Caco-2 (cell line): ENCODE measurements around the gene YTHDC2. TPM values are rescaled to one million over a fixed set of nuclear protein-coding genes. Genes with fewer than 3 reads are reported as not detected.

Experiments used
- BruUV-seq: library from RNA; stranded (reverse); fragments of 400-500 nt; replicated peaks from 2 replicates; lab custom pipeline; 2021; lab: Mats Ljungman, UMichigan
- CTCF ChIA-PET: fragments of 300-600 bp; sonication (Branson Sonifier 250); formaldehyde crosslinking; loops from one replicate; lab custom pipeline; 2022; ENCODE audit warnings: antibody characterized with exemption; lab: Charles Lee
- POLR2A ChIA-PET: fragments of 300-600 bp; sonication (Branson Sonifier 250); formaldehyde crosslinking; loops from one replicate; lab custom pipeline; 2022; ENCODE audit warnings: antibody characterized with exemption; lab: Charles Lee
- DNase-seq, 2 experiments: peaks; one replicate each; pipeline versions ENCODE4 v3.0.0 to v3.0.0-alpha.2; 2020 to 2022
- H3K27me3 ChIP-seq: replicated peaks from 2 replicates; pipeline ENCODE4 v1.6.0; 2011; ENCODE audit warnings: low read length; ENCODE audit not compliant: control insufficient read depth, insufficient read depth
- H3K36me3 ChIP-seq: 2 replicates; pipeline ENCODE4 v1.5.1; 2011; ENCODE audit warnings: low read length; ENCODE audit not compliant: control insufficient read depth, insufficient read depth
- H3K4me1 ChIP-seq: fragments of 250-450 bp; sonication (Bioruptor Pico); 2 replicates; pipeline ENCODE4 v1.5.1; 2020; ENCODE audit warnings: mild to moderate bottlenecking
- H3K4me3 ChIP-seq: 2 replicates; pipeline ENCODE4 v1.5.1; 2011; ENCODE audit warnings: low read depth, mild to moderate bottlenecking, control low read depth, low read length
- H3K9me3 ChIP-seq: fragments of 250-450 bp; sonication (Bioruptor Pico); 2 replicates; pipeline ENCODE4 v1.5.1; 2020; ENCODE audit warnings: mild to moderate bottlenecking, moderate library complexity
- H3K27ac Mint-ChIP-seq: one replicate; pipeline ENCODE4 v1.8.0; 2022; ENCODE audit warnings: mixed read lengths; ENCODE audit not compliant: unreplicated experiment
- H3K27me3 Mint-ChIP-seq: one replicate; pipeline ENCODE4 v1.8.0; 2022; ENCODE audit warnings: mixed read lengths; ENCODE audit not compliant: insufficient read depth, unreplicated experiment
- H3K36me3 Mint-ChIP-seq: one replicate; pipeline ENCODE4 v1.8.0; 2022; ENCODE audit warnings: mild to moderate bottlenecking, mixed read lengths; ENCODE audit not compliant: insufficient read depth, unreplicated experiment
- H3K4me1 Mint-ChIP-seq: one replicate; pipeline ENCODE4 v1.8.0; 2022; ENCODE audit warnings: low read depth, mixed read lengths; ENCODE audit not compliant: unreplicated experiment
- H3K4me3 Mint-ChIP-seq: one replicate; pipeline ENCODE4 v1.8.0; 2022; ENCODE audit warnings: mild to moderate bottlenecking, moderate library complexity, mixed read lengths; ENCODE audit not compliant: unreplicated experiment
- H3K9me3 Mint-ChIP-seq: one replicate; pipeline ENCODE4 v1.8.0; 2022; ENCODE audit warnings: mixed read lengths; ENCODE audit not compliant: unreplicated experiment
- intact Hi-C: fragments of 100-400 bp; cut with micrococcal nuclease; formaldehyde crosslinking; loops from one replicate; pipeline ENCODE4 v1.10.0; 2022; ENCODE audit not compliant: unreplicated experiment
- total RNA-seq: library from RNA; stranded (reverse); gene quantifications from 2 replicates; pipeline ENCODE4 v1.2.3, GENCODE V29; 2022
- TF ChIP-seq, protein P1 (sequence below), 2 experiments: fragments of 200-600 bp in 1 of 2; IDR thresholded peaks; 1 replicate in 1 of 2; 2 replicates in 1 of 2; pipeline versions ENCODE4 v1.5.1 to v1.8.0; 2011 to 2022; ENCODE audit warnings: antibody characterized with exemption in 1 of 2, control low read depth in 1 of 2, inconsistent platforms in 1 of 2, low read depth in 1 of 2, low read length in 1 of 2, mild to moderate bottlenecking in 1 of 2, moderate library complexity in 1 of 2; ENCODE audit not compliant: insufficient read depth in 1 of 2, severe bottlenecking in 1 of 2, unreplicated experiment in 1 of 2

YTHDC2 gene
- total RNA-seq, 1 experiment from 2014 or later = 16.9 TPM

DNA sequence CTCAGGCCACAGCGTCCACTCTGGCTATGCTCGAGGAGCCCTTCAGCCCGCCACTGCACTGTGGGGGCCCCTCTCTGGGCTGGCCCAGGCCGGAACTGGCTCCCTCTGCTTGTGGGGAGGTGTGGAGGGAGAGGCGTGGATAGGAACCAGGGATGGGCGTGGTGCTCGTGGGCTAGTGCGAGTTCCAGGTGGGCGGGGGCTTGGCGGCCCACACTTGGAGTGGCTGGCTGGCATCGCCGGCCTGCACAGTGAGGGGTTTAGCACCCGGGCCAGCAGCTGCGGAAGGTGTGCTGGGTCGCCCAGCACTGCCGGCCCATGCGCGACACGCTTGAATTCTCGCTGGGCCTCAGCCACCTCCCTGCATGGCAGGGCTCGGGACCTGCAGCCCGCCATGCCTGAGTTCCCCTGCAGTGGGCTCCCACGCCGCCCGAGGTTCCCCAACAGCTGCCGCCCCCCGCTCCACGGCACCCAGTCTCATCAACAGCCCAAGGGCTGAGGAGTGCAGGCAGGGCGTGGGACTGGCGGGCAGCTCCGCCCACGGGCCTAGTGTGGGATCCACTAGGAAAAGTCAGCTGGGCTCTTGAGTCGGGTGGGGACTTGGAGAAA, 103.8 kb downstream of the YTHDC2 start:
- Histone ChIP-seq H3K27me3 (no peaks in the 10 kb centered on the region), H3K4me1 (no peaks in the 10 kb centered on the region), H3K4me3 (no peak overlapping the region), H3K36me3 (no peaks in the 10 kb centered on the region), H3K9me3 (no peaks in the 10 kb centered on the region)
- Mint-ChIP-seq H3K27me3 (peaks cover 6% of the 10 kb centered on the region), H3K4me1 (no peaks in the 10 kb centered on the region), H3K9me3 (no peaks in the 10 kb centered on the region), H3K36me3 (no peaks in the 10 kb centered on the region), H3K4me3 (no peak overlapping the region), H3K27ac (no peak overlapping the region)
- CTCF ChIA-PET = interaction anchor here (0.7 kb wide), 1 partner anchor 1805 kb away, joined by 3 read pairs; no protein-coding TSS in a partner anchor
- POLR2A ChIA-PET = no interaction called here
- TF ChIP-seq, protein P1, sequence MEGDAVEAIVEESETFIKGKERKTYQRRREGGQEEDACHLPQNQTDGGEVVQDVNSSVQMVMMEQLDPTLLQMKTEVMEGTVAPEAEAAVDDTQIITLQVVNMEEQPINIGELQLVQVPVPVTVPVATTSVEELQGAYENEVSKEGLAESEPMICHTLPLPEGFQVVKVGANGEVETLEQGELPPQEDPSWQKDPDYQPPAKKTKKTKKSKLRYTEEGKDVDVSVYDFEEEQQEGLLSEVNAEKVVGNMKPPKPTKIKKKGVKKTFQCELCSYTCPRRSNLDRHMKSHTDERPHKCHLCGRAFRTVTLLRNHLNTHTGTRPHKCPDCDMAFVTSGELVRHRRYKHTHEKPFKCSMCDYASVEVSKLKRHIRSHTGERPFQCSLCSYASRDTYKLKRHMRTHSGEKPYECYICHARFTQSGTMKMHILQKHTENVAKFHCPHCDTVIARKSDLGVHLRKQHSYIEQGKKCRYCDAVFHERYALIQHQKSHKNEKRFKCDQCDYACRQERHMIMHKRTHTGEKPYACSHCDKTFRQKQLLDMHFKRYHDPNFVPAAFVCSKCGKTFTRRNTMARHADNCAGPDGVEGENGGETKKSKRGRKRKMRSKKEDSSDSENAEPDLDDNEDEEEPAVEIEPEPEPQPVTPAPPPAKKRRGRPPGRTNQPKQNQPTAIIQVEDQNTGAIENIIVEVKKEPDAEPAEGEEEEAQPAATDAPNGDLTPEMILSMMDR (IDR thresholded peaks at IDR 0.05; ENCODE audit: insufficient read depth in 1 of 2, low read depth in 1 of 2, low read length in 1 of 2, severe bottlenecking in 1 of 2, unreplicated experiment in 1 of 2) = no peak
- intact Hi-C loops = no loop called here
- DNase-seq = no peak
- no TSS peak for BruUV-seq

DNA sequence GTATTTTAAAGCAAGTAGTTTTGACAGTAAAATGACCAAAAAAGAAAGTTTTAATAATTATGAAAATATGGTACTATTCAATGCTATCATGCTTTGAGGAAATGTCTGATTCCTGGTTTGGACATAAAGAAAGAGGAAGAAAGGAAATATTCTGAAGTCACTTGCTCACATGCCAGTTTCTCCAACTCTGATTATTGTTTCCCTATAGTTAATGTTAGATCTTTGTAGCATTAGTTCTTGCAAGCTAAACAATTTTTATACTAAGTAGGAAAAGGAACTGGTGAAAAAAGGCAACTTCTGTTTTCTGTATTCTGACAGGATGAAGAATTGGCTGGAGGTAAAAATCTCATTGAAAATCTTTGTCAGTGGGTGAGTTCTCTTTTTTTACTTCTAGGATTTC, 119.5 kb downstream of the YTHDC2 start:
- BruUV-seq = no TSS peak
- peaks cover 9% of the 10 kb centered on the region for H3K27me3 Mint-ChIP-seq
- H3K4me1 Mint-ChIP-seq = no peaks in the 10 kb centered on the region
- DNase-seq = no peak
- H3K4me1 ChIP-seq = no peaks in the 10 kb centered on the region
- intact Hi-C loops = no loop called here
- TF ChIP-seq, protein P1 (IDR thresholded peaks at IDR 0.05; ENCODE audit: insufficient read depth in 1 of 2, low read depth in 1 of 2, low read length in 1 of 2, severe bottlenecking in 1 of 2, unreplicated experiment in 1 of 2) = no peak
- no peaks in the 10 kb centered on the region for H3K36me3 ChIP-seq
- no peak overlapping the region for H3K4me3 Mint-ChIP-seq
- H3K9me3 Mint-ChIP-seq = no peaks in the 10 kb centered on the region
- H3K9me3 ChIP-seq = no peaks in the 10 kb centered on the region
- no peaks in the 10 kb centered on the region for H3K27me3 ChIP-seq
- no peak overlapping the region for H3K4me3 ChIP-seq
- CTCF ChIA-PET = no interaction called here
- POLR2A ChIA-PET = no interaction called here
- no peaks in the 10 kb centered on the region for H3K36me3 Mint-ChIP-seq
- no peak overlapping the region for H3K27ac Mint-ChIP-seq

DNA sequence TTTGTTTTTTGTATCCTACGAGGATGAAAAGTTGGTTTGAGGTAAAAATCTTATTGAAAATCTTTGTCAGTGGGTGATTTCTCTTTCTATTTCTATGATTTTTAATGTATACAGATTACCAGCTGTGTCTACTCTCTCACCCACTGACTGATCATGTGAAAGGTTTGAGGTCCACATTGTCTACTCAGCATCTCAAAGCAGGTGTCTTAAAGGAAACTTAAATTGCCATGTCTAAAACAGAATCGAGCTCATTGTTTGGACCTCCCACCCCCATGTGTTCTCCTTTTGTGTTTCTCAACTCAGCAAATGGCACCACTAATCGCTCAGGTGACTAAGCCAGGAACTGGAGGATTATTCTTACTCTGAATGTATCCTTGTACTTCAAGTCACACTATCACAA, 121.5 kb downstream of the YTHDC2 start:
- Mint-ChIP-seq H3K9me3 (no peaks in the 10 kb centered on the region), H3K4me1 (no peaks in the 10 kb centered on the region), H3K4me3 (no peak overlapping the region), H3K27me3 (peaks cover 9% of the 10 kb centered on the region), H3K27ac (no peak overlapping the region), H3K36me3 (no peaks in the 10 kb centered on the region)
- Histone ChIP-seq H3K36me3 (no peaks in the 10 kb centered on the region), H3K4me1 (no peaks in the 10 kb centered on the region), H3K4me3 (no peak overlapping the region), H3K9me3 (no peaks in the 10 kb centered on the region), H3K27me3 (no peaks in the 10 kb centered on the region)
- DNase-seq = no peak
- ChIA-PET CTCF (no interaction called here), POLR2A (no interaction called here)
- no TSS peak for BruUV-seq
- TF ChIP-seq, protein P1 (IDR thresholded peaks at IDR 0.05; ENCODE audit: insufficient read depth in 1 of 2, low read depth in 1 of 2, low read length in 1 of 2, severe bottlenecking in 1 of 2, unreplicated experiment in 1 of 2) = no peak
- intact Hi-C loops = no loop called here
